Stimulated activated CD8-positive, alpha-beta memory T cell treated with anti-CD3 and anti-CD28 coated beads, Interleukin-4, amount 100 ng/mL, for 24 hours (primary cell): Measurements from ENCODE around the gene PPP1R13L.

ENCODE experiments used
- DNase-seq: peaks from one replicate; pipeline ENCODE4 v3.0.0-alpha.2; 2020; ENCODE audit warnings: low read depth

The PPP1R13L gene

GRCh38 chr19:45364696-45365095, 40.2 kb downstream of the PPP1R13L start:
- DNase-seq = no peak

GRCh38 chr19:45363861-45364459, 40.9 kb downstream of the PPP1R13L start:
- DNase-seq = no peak

GRCh38 chr19:45362291-45362690, 42.6 kb downstream of the PPP1R13L start:
- DNase-seq = no peak

- DNase-seq = no peak
Observed at GRCh38 chr19:45361608-45362007, 43.3 kb downstream of the PPP1R13L start.

GRCh38 chr19:45358213-45358792, 46.6 kb downstream of the PPP1R13L start:
- no peak for DNase-seq

GRCh38 chr19:45357445-45357783, 47.5 kb downstream of the PPP1R13L start:
- DNase-seq = no peak

GRCh38 chr19:45356760-45357444, 48.0 kb downstream of the PPP1R13L start:
- no peak for DNase-seq

- DNase-seq = no peak
Observed at GRCh38 chr19:45355910-45356309, 49.0 kb downstream of the PPP1R13L start.

GRCh38 chr19:45355402-45355801, 49.5 kb downstream of the PPP1R13L start:
- DNase-seq = no peak

- no peak for DNase-seq
Observed at GRCh38 chr19:45354241-45354842, 50.5 kb downstream of the PPP1R13L start.

GRCh38 chr19:45352914-45353796, 51.7 kb downstream of the PPP1R13L start:
- no peak for DNase-seq

GRCh38 chr19:45352471-45352870, 52.4 kb downstream of the PPP1R13L start:
- no peak for DNase-seq

- DNase-seq = no peak
Observed at GRCh38 chr19:45352062-45352461, 52.8 kb downstream of the PPP1R13L start.

- DNase-seq = no peak
Observed at GRCh38 chr19:45351401-45351952, 53.4 kb downstream of the PPP1R13L start.

GRCh38 chr19:45350477-45351058, 54.3 kb downstream of the PPP1R13L start:
- DNase-seq = no peak

GRCh38 chr19:45349430-45349941, 55.4 kb downstream of the PPP1R13L start:
- no peak for DNase-seq

- DNase-seq = no peak
Observed at GRCh38 chr19:45349126-45349415, 55.8 kb downstream of the PPP1R13L start.

GRCh38 chr19:45348367-45349125, 56.3 kb downstream of the PPP1R13L start:
- no peak for DNase-seq

GRCh38 chr19:45347570-45348366, 57.1 kb downstream of the PPP1R13L start:
- no peak for DNase-seq

- DNase-seq = no peak
Observed at GRCh38 chr19:45346449-45346848, 58.4 kb downstream of the PPP1R13L start.
